HTR-8/SVneo (cell line): ENCODE measurements around the gene OPRD1.
"Not testable (repeated sequence)": the region's sequence is repeated elsewhere in the genome, so short reads cannot be mapped to it uniquely, and the experiment has no call there.

Experiments used
- DNase-seq: peaks from one replicate; pipeline ENCODE4 v3.0.0; 2011; ENCODE audit warnings: low spot score, mixed read lengths; ENCODE audit not compliant: insufficient read length
- FAIRE-seq: peaks from 2 replicates; lab custom pipeline; 2011; peaks lifted over from hg19 to GRCh38; lab: Jason Lieb, UNC

OPRD1 gene

GRCh38 chr1:28875134-28875533 is 63.2 kb downstream of the OPRD1 start:
- not testable (repeated sequence) for FAIRE-seq, DNase-seq

- FAIRE-seq (peak; percentile 52), DNase-seq (peak; percentile 75)
Measured at GRCh38 chr1:28877132-28877781, 65.3 kb downstream of the OPRD1 start.

- DNase-seq (no peak), FAIRE-seq (no peak)
Measured at GRCh38 chr1:28878796-28879195, 66.8 kb downstream of the OPRD1 start.

GRCh38 chr1:28882009-28882628 is 70.1 kb downstream of the OPRD1 start:
- DNase-seq (peak; percentile 85), FAIRE-seq (peak; percentile 89)

- DNase-seq (no peak), FAIRE-seq (no peak)
Measured at GRCh38 chr1:28883242-28883616, 71.3 kb downstream of the OPRD1 start.

GRCh38 chr1:28885472-28885877 is 73.5 kb downstream of the OPRD1 start:
- FAIRE-seq (no peak), DNase-seq (no peak)

- FAIRE-seq (no peak), DNase-seq (no peak)
Measured at GRCh38 chr1:28885977-28886730, 74.2 kb downstream of the OPRD1 start.

GRCh38 chr1:28886731-28887418 is 74.9 kb downstream of the OPRD1 start:
- FAIRE-seq, result peak; percentile 74
- peak; percentile 93 for DNase-seq

GRCh38 chr1:28887419-28887834 is 75.5 kb downstream of the OPRD1 start:
- no peak for FAIRE-seq
- DNase-seq, result no peak

GRCh38 chr1:28887835-28888682 is 76.1 kb downstream of the OPRD1 start:
- FAIRE-seq (no peak), DNase-seq (no peak)

GRCh38 chr1:28888915-28889314 is 76.9 kb downstream of the OPRD1 start:
- DNase-seq (no peak), FAIRE-seq (no peak)

GRCh38 chr1:28889357-28889756 is 77.4 kb downstream of the OPRD1 start:
- FAIRE-seq (no peak), DNase-seq (no peak)

GRCh38 chr1:28890435-28890834 is 78.5 kb downstream of the OPRD1 start:
- FAIRE-seq (no peak), DNase-seq (no peak)

GRCh38 chr1:28890836-28891235 is 78.9 kb downstream of the OPRD1 start:
- FAIRE-seq (no peak), DNase-seq (no peak)

- no peak for FAIRE-seq
Measured at GRCh38 chr1:28891256-28891655, 79.3 kb downstream of the OPRD1 start.

GRCh38 chr1:28893403-28894102 is 81.6 kb downstream of the OPRD1 start:
- DNase-seq, result no peak

More at GRCh38 chr1:28891256-28891655, 79.3 kb downstream of the OPRD1 start:
- no peak for DNase-seq

GRCh38 chr1:28894785-28895184 is 82.8 kb downstream of the OPRD1 start:
- DNase-seq (no peak), FAIRE-seq (no peak)

More at GRCh38 chr1:28893403-28894102, 81.6 kb downstream of the OPRD1 start:
- no peak for FAIRE-seq

- FAIRE-seq, result no peak
- DNase-seq, result no peak
Measured at GRCh38 chr1:28895896-28896608, 84.1 kb downstream of the OPRD1 start.

- FAIRE-seq (no peak), DNase-seq (no peak)
Measured at GRCh38 chr1:28896609-28896986, 84.6 kb downstream of the OPRD1 start.
